OCI-M1 (cell line): ENCODE data around the gene SLC5A9.
A peak's percentile ranks its signal among the peaks of the same experiment; 100 is the strongest.
"Not testable (repeated sequence)": the region's sequence is repeated elsewhere in the genome, so short reads cannot be mapped to it uniquely, and the experiment has no call there.

Source experiments
- DNase-seq: peaks from one replicate; lab custom pipeline; 2025; lab: John Stamatoyannopoulos, UW

Gene SLC5A9

GRCh38 chr1:48214366-48214765 lies 8.2 kb upstream of the SLC5A9 start:
- DNase-seq: not testable (repeated sequence)

DNA sequence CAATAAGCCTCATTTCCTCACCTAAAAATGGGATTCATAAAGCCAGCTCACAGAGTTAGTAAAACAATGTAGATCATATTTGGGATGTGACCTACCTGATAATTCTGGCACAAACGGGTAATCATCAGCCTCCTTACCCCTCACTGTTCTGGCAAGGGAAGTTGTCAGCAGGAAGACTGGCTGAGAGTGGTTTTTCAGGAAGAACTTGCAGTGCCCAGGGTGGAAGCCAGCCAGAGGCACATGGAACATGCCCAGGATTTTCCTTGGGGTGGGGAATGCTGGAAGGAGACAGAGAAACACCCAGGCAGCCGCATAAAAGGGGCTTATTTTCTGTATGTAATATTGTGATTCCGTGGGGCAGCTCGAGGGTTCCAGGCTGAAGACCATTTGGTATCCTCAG lies 7.7 kb upstream of the SLC5A9 start:
- no peak for DNase-seq

GRCh38 chr1:48215222-48215621 lies 7.3 kb upstream of the SLC5A9 start:
- DNase-seq: no peak

DNA sequence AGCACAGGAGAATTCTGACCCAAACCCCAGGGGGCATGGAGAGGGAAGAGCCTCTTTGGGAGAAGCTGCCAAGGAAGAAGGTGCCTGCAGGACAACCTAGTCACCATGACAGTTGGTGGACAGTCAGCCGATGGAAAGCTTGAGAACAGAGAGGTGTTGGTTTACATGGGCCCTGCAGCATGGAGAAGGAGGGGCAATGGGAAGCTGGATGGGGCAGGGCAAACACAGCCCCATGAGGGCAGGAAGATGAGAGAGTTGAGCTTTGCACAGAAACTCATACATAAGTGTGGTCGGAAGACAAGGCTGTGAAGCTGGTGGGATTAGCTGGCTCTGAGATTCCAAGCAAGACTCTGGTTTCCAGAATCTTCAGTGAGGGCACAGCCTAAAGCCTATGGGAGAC lies 6.6 kb upstream of the SLC5A9 start:
- no peak for DNase-seq

DNA sequence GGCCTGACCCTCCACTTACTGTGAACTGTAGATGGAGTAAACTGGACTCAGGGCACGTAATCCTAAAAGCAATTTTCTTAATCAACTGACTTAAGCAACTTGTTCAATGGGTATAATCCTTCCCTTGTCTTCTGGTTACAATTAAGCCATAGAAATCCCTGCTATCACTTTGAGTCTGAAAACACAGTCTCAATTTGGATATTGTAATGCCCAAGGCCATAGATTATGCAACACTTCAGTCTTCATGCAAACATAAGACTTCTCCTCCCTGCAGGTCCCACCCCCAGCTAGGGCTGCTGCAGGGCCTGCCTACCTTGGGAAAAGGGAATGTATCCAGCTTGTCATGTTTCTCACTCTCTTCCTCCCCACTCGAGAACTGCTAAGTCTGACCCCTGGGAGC lies 6.2 kb upstream of the SLC5A9 start:
- no peak for DNase-seq

- DNase-seq: no peak
Measured at GRCh38 chr1:48216941-48217340, 5.6 kb upstream of the SLC5A9 start.

DNA sequence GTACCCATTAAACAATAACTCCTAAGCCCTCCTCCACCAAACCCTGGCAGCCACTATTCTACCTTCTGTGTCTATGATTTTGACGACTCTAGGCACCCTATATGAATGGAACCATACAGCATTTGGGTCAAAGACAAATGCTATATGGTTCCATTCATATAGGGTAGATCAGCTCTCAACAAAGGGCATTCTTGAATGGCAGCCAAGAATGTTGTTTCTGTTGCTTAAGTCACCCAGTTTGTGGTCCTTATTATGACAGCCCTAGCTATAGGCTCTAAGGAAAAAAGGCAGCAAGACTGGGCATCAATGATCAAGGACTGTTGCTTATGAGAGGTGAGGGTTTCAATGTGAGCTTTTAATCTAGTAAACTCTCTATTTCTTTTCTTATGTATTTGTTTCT lies 4.7 kb upstream of the SLC5A9 start:
- DNase-seq: no peak

- no peak for DNase-seq
Measured at GRCh38 chr1:48219803-48220202, 2.7 kb upstream of the SLC5A9 start.

- DNase-seq: no peak
Measured at GRCh38 chr1:48221122-48221521, 1.4 kb upstream of the SLC5A9 start.

DNA sequence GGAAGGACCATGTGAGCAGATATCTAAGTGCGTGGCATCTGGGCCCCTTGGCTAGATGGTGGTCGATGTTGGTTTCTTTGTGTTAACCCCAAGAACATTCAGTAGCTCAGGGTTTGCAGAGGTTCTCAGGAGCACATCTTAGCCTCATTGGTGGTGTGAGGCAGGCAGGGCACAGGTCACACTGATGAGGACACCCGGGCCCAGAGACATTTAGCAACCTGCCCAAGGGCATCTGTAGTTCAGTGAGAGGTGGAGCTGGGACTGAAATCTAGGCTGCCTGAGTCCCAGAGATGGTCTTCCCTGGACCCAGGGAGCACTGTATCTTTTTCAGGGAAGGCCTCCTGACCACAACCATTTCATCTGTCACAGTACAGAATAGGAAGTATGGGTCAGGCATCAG lies 859 bp upstream of the SLC5A9 start:
- no peak for DNase-seq

DNA sequence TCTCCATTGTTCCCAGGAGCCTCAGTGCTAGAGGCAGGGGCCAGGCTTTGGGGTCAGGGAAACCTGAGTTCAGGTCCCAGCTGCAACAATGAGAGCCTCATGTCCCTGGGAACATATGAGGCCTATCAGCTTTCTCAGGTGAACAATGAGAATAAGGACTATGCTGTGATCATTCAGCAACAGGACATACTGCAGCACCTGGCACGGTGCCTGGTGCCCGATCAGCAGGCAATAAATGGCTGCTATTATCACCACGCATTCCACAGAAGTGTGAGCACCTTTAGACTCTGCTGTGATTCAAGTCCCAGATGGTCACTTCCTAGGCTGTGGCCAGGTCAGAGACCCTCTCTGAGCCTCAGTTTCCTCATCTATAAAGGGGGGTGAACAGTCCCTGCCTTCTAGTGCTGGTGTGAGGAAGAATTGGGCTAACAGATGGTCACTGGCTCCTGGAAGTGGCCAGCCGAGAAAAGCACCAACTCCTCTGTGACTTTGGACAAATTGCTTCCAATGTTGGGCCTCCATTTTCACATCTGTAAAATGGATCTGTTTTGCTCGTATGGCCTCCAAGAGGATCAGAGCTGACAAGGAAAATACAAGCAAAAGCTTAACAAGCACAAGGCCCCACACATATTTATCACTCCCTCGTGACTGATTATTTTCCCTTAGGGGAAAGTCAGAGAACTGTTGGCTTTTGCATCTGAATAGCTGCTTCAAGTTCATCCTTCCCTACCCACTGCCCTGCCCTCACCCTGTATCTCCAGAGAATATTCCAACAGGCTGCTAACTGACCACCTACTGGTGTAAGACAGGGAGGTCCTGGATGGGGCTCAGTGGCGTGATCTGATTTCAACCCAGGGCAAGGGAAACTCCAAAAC lies 1.1 kb downstream of the SLC5A9 start:
- DNase-seq: no peak

- DNase-seq: no peak
Measured at GRCh38 chr1:48224791-48225190, 2.3 kb downstream of the SLC5A9 start.

DNA sequence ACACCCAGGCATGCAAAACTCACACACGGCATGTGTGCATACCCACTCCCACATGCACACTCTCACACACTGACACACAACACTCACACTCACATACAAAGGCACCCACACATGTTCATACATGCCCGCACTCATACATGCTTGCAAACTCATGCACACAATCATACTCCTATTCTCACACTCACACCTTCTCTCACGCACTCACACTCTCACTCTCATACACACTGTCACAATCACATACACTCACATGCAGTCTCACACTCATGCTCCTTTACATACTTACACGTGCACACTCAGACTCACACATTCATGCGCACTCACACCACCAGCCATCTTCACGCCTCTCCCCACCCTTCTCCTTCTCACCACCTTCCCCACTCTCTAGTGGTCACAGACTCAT lies 3.1 kb downstream of the SLC5A9 start:
- DNase-seq: no peak

DNA sequence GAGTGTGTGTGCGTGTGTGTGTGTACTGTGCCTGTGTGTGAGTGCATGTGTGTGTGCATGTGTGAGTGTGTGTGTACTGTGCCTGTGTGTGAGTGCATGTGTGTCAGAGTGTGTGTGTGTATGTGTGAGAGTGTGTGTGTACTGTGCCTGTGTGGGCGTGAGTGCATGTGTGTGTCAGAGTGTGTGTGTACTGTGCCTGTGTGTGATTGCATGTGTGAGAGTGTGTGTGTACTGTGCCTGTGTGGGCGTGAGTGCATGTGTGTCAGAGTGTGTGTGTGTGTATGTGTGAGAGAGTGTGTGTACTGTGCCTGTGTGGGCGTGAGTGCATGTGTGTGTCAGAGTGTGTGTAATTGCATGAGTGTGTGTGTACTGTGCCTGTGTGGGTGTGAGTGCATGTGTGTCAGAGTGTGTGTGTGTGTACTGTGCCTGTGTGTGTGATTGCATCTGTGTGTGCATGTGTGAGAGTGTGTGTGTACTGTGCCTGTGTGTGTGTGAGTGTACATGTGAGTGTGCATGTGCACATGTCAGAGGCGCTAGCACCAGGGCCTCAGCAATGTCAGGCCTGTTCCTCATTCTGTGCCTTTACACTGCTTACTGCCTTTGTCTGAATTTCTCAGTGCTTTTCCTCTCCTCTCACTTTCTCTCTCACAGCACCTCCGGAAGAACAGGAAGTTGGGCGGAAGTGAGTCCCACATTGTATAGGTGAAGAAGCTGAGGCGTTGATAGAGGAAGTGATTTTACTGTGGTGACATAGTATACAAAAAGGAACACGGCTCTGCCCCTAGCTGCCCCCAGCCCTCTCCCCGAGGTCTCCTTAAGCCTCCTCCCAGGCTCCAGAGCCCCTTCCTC lies 4.9 kb downstream of the SLC5A9 start:
- peak; percentile 1 for DNase-seq

DNA sequence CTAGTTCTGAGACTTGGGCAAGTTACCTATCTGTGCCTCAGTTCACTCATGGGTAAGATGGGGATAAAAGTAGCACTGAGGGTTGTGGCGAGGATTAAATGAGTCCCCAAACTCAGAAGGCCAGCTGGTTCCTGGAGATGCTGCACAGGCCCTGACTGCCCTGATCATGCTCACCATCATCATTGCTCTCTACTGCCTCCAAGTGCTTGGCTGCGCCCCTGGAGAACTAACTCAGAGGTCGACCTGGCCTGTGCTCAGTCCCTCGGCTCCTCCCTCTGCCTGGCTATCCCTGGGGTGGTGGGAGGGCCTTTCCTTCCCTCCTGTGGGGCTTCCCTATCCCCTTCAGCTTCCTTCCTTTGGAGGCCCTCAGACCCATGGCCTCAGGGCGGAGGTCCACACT lies 5.6 kb downstream of the SLC5A9 start:
- peak; percentile 4 for DNase-seq

- DNase-seq: no peak
Measured at GRCh38 chr1:48229317-48229716, 6.8 kb downstream of the SLC5A9 start.

DNA sequence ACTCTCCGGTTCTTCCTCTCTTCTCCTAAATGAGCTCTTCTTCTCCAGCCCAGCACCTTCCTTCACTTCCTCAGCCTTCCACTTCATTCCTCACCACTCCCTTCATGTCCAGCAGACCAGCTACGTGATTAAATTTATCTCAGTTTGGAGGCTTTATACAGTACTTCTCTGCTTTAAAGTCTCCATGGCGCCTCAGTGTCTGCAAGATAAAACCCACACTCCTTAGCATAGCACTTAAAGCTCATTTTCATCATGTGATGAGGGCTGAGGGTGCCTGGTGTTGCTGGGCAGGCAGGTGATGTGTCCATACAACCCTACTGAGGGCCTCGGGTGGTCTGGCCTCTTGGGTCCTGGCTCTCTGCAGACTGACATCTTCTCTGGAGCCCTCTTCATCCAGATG lies 7.7 kb downstream of the SLC5A9 start:
- DNase-seq: no peak

DNA sequence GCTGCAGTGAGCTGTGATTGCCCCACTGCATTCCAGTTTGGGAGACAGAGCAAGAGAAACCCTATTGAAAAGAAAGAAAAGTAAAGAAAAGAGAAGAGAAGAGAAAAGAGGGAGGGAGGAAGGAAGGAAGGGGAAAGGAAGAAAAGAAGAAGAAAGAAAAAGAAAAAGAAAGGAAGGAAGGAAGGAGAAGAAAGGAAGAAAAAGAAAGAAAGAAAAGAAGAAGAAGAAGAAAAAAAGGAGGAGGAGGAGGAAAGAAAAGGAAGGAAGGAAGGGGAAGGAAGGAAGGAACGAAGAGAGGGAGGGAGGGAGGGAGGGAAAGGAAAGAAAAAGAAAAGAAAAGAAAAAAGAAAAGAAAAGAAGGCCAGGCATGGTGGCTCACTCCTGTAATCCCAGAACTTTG lies 10.2 kb downstream of the SLC5A9 start:
- DNase-seq: no peak

- no peak for DNase-seq
Measured at GRCh38 chr1:48233666-48234485, 11.4 kb downstream of the SLC5A9 start.

DNA sequence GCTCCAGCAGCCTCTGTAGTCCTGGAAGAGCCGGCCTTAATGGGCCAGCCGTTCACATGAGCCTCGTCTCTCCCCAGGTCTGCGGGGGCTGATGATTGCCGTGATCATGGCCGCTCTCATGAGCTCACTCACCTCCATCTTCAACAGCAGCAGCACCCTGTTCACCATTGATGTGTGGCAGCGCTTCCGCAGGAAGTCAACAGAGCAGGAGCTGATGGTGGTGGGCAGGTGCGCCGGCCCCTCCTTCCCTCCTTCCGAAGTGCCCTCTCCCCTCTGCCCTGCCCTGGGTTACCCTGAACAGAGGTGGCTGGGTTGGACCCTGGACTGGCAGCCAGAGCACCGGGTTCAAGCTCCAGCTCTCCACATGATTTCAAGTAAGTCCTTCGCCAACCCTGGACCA lies 13.1 kb downstream of the SLC5A9 start:
- DNase-seq: no peak

GRCh38 chr1:48236716-48237470 lies 14.4 kb downstream of the SLC5A9 start:
- DNase-seq: peak; percentile 53
